ENCODE data around the gene ACYP1.

The ACYP1 gene

DNA sequence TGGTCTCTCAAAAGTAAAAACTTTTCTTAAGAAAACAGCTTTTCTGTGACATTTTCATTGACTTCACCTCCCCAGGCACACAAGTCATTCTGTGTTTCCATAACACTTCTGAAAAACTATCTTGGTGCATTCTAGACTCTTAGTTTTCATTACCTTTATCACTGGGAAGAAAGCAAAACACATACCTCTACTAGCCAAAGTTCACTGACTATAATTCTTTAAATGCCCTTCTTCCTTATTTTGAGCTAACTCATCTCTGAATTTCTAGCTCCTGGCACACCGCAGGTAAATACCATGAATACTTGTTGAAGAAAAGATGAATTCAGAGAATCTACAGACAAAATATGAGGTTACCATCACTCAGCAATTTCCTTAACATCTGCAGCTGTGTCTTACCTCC lies 33.7 kb downstream of the ACYP1 start:
- no peak for DNase-seq

DNA sequence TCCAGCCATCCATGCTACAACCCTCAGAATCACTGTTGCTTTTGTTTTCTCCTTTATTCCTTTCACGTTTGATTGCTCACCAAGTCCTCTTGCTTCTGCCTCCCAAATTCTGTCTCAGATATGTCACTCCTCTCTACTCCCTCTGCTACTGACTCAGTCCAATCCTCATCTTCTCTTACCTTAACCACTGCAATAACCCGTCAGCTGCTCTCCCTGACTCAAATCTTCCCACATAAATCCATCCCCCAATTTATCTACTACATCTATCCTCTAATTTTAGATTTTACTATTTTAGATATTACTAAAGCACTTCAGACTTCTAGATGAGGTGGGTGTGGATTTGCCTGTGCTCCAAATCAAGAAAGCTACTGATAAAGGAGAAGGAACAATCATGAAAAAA lies 37.9 kb downstream of the ACYP1 start:
- DNase-seq = no peak

DNA sequence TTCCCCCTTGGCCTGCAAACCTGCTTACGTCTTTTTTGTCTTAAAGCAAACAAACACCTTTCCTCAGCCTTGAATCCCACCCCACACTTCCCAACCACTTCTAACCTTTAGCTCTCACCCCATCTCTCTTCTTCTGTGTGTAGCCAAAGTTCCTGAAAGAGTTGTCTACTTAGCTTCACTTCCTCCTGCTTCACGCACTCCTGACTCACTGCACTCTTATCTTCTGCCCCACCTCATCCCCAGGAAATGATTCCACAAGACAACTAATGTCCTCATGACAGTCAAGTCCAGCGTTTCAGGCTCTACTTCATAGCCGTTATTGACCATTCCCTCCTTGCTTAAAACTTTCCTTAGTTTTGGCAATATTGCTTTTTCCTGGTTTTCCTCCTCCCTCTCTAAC lies 38.7 kb downstream of the ACYP1 start:
- peak in 1 of 2 donors; percentile 3 for DNase-seq

DNA sequence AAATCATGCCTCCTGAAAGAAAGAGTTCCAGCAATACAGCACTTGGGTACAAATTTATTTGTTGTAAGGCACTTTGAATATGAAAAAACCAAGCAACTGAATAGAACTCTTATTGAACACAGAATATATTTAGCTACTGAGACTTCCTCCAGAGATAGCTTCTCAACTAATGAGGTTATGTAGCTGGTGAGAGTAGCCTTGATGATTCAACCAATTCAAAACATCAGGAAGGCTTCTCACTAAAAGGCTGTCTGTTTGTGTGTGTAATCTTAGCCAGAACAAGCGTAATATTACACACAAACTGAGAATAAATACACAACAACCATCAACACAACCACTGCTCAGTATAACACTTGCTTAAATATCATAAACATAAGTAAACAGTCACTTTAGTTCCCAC lies 40.7 kb downstream of the ACYP1 start:
- no peak for DNase-seq

DNA sequence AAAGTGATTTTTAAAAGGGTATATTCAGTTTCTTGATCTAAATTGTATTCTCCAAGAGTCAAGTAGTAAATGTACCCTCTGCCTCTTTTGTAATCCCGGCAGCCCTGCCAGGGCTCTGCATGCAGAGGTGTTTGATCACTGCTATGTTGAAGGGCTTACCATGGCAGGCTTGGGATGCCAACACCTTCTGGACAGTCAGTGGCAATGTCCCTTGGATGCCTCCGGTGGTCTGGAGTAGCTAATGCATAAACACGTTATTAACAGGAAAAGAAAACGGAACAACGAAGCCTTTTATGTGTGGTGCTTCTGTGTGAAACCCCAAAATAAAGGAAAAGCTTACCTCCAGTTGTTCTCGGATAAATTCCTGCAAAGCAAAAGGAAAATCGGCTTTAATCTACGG lies 41.2 kb downstream of the ACYP1 start:
- peak in 1 of 2 donors; percentile 19 for DNase-seq

DNA sequence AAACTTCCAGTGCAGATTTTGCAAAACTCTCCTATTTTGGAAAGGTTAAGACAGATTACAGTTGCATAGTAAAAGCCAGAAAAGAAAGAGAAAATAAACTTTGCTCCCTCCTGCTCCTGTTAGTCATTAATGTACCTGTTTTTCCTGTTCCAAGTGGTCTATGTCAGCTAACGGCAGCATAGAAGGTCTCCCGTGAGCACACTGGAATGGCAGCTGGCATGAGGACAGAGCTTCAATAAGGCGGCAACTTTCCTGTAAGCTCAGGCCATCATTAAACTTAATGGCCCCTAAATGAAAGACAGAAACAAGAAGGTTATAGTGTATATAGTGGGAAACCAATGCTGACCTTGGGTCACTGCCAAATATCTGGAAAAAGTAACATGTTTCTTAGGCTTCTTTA lies 45.1 kb downstream of the ACYP1 start:
- no peak for DNase-seq

DNA sequence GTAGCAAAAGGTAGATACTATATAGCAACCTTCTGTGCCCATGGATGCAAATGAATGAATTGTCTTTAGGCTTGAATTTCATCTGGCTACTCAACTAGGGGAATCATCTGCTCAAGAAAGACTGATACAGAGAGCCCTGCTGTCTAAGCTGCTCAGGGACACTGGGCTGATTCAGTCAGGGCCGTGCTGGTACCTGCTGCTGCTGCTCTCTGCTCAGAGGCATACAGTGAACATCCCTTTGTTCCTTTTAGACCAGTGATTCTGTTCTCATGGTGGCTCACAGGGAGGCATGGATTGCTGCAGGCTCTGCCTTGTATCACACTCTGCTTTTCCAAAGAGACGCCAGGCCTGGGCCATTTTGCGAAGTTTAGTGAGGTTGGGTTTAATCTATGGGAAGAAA lies 47.0 kb downstream of the ACYP1 start:
- no peak for DNase-seq

DNA sequence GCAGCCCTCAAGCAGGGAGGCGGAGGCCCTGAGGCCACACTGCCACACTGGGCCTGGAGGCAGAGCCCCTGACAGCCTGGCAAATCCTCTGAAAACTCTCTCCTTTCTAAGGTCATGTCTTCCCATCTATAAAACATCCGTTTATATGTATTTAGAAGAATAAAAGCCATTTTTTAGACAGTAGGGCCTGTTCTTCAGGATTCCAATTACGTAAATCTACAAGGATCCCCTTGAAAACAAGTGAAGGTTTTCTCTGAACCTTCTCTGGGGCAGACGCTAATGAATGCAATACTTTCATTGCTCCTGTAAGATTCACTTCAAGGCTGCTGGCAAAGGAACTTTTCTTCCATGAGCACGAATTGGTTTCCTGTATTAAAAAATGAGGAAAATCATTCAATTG lies 48.3 kb downstream of the ACYP1 start:
- DNase-seq = no peak

DNA sequence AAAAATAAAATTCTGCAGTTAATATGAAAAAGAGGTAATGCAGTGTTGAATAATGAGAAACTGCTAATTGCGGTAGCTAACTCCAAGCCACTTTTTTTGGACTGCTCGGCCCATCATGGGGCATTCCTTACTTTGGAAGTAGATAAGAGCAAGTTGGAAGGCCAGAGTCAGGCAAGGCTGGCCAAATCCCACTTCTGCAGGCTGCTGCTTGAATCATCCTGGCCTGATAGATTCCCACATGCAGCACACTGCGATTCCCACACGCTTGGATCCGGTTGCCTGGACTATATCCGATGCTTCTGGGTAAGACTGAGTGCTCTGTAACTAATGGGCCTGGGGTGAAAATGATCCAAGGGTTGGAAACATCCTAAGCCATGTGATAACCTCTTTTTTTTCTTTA lies 50.5 kb downstream of the ACYP1 start:
- no peak for DNase-seq

DNA sequence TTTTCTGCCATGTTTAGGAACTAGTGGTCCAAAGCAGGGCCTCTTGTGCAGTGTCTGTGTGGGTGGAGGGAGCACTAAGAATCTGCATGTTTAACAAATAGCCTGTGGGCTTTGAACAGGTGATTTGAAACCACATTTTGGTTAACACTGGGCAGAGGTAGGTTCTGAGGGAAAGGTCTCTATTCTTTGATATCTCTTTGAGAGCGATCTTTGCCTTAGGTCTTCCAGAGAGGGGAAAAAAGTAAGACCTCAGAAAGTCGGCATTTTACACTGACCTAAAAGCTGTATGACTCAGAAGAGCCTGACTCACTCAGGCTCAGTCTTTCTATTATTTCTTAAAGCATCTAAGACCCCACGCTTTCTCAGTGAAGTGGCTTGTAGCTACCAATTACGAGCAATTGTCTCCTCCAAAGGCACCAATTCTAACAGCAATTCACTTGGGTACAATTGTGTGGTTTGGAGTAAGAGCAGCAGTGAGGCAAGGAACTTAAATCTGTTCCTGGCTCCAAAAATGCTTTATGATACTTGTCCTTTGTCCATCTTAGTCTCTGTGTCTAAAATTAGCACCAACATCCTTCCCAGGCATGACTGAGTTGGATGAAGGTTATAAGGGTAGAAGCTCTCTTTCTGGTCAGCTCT lies 52.3 kb downstream of the ACYP1 start:
- no peak for DNase-seq

DNA sequence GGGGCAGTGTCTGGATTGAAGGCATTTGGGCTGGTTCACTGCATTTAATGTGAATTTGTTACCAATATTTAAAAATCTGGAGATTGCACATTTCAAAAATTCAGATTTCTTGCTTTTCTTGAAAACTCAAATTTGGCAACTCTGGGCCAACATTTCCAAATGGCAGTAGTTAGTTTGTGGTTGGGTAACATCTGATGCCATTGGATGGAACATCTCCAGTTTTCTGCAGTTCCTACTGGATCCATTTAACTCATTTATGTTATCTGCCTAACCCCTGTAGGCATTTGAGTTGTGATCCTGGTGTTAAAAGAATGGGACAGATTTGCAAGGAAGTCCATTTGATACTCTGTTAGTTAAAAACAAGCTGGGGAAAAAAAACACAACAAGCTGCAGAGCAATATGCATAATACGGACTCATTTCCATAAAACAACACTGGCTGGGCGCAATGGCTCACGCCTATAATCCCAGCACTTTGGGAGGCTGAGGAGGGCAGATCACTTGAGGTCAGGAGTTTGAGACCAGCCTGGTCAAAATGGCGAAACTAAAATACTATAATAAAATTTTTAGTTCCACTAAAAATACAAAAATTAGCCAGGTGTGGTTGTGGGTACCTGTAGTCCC lies 53.2 kb downstream of the ACYP1 start:
- DNase-seq = no peak

DNA sequence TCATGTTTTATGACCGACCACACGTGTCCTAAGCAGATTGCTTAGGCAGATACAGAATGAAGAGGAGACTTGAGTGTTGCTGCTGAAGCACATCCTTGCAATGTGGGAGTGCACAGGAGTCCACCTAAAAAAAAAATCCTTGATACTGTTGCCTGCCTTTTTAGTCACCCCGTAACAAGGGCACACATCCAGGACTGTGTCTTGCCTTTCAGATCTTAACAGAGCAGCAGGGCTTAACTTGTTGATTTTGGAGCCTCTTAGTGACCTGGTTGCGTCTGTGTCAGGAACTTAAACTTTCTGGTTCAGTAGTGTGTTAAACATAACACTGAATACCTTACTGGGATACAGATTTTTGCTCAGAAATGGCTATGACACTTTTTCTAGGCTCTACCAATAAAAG lies 54.6 kb downstream of the ACYP1 start:
- no peak for DNase-seq

DNA sequence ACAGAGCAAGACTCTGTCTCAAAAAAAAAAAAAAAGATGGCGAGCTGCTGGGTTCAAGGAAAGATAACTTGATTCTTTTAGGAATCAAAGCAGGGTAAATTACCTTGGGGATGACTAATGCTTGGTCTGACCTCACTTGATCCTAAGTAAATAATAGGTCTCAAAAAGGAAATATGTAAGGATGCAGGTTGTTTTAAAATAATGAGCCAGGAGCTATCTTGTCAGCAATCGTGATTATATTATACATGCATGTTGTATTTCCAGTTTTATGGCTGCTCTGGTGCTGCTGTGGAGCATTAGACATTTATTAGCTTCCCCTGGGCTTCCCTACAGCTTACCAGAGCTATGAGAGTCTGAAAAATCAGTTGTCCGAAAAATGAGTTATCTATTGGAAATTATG lies 58.5 kb downstream of the ACYP1 start:
- DNase-seq = no peak

DNA sequence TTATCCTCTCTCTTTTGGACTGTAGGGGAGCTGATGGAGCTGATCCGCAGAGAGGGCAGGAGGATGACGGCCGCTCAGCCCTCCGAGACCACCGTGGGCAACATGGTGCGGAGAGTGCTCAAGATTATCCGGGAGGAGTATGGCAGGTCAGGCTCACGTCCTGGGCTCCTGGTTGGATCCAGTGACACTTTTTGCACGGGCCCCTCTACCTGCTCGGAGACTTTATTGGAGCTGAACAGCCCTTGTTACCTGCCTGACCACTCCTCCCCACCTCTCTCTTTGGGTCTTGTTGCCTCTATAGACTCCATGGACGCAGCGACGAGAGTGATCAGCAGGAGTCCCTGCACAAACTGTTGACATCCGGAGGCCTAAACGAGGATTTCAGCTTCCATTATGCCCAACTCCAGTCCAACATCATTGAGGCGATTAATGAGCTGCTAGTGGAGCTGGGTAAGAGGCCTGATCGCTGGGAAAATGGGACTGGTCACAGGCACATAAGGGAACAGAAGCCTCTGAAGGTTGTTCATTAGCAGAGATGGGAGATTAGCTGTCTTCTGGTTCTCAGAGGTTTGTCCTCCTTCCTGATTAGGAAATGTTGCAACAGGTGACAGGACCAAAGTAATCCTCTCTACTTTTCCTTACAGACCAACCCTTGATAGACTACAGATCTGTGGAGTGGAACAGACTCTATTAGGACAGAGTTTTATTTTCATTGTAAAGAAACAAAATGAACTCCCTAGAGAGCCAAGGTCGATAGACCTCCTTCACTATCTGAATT lies 60.4 kb downstream of the ACYP1 start:
- no peak for DNase-seq

Measured in CD4-positive, alpha-beta T cell treated with Interferon alpha-2 for 1 hour (primary cell).